HCT116 (cell line): ENCODE results near the gene ALOX12B.

Experiments
- POLR2AphosphoS5 ChIP-seq: IDR thresholded peaks from 2 replicates; pipeline ENCODE4 v1.6.1; 2011; ENCODE audit warnings: mild to moderate bottlenecking, low read depth, low read length, moderate library complexity
- ZNF274 ChIP-seq: fragments of 200-500 bp; sonication (Bioruptor generic); IDR thresholded peaks from 2 replicates; pipeline ENCODE4 v1.6.1; 2014; ENCODE audit warnings: mild to moderate bottlenecking, low read depth, low read length, inconsistent platforms

DNA sequence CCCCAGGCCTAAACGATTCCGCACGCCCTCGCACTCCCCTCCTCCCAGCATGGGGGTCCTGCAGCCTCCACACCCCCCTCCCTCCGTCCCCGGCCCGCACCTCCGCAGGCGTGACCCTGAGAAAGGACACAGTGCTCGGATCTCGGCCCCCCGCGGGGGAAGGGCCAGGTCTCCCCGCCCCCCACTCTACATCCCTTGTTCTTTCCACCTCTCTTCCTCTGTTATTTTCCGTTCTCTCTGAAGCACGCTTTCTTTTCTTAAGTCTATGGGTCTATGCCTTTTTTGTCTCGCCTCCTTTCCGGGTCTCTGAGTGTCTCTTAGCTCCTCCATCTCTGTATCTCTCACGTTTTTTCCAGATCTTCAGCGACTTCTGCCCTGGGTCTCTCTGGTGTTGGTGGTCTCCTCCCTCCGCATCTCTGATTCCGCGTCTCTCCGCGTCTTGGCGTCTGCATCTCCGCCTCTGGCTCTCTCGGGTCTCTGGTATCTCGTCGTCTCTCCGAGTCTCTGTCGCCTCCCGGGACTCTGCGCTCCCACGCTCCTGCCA, 38.5 kb upstream of the ALOX12B start:
- TF ChIP-seq POLR2AphosphoS5, result no peak
- no peak for TF ChIP-seq ZNF274
